ENCODE data around the gene KANSL2.

The KANSL2 gene

GRCh38 chr12:48618541-48618940 lies 63.5 kb downstream of the KANSL2 start:
- TF ChIP-seq CTCF (conservative IDR thresholded peaks at IDR 0.05; ENCODE audit: control insufficient read depth, insufficient read depth, low read depth, low read length), result peak; percentile 100

GRCh38 chr12:48615681-48616080 lies 66.4 kb downstream of the KANSL2 start:
- DNase-seq (ENCODE audit: low read depth), result no peak
- TF ChIP-seq CTCF (conservative IDR thresholded peaks at IDR 0.05; ENCODE audit: control insufficient read depth, insufficient read depth, low read depth, low read length), result no peak
- H3K4me3 ChIP-seq (ENCODE audit: control insufficient read depth, low read depth, low read length), result no peak overlapping the region

More at GRCh38 chr12:48618541-48618940, 63.5 kb downstream of the KANSL2 start:
- DNase-seq (ENCODE audit: low read depth), result peak; percentile 72
- no peak overlapping the region for H3K4me3 ChIP-seq (ENCODE audit: control insufficient read depth, low read depth, low read length)

- no peak overlapping the region for H3K4me3 ChIP-seq (ENCODE audit: control insufficient read depth, low read depth, low read length)
- no peak for TF ChIP-seq CTCF (conservative IDR thresholded peaks at IDR 0.05; ENCODE audit: control insufficient read depth, insufficient read depth, low read depth, low read length)
- no peak for DNase-seq (ENCODE audit: low read depth)
Observed at GRCh38 chr12:48613321-48613720, 68.7 kb downstream of the KANSL2 start.

Measured in fibroblast of mammary gland (primary cell).